SU-DHL-6 (cell line): ENCODE measurements around the gene DOCK9.

Source experiments
- H2AFZ ChIP-seq: fragments of 200-600 bp; sonication (generic); 2 replicates; pipeline ENCODE4 v1.6.1; 2014; ENCODE audit warnings: low read depth, mild to moderate bottlenecking, moderate library complexity, mixed read lengths, antibody characterized with exemption, low read length; ENCODE audit not compliant: severe bottlenecking
- H3F3A ChIP-seq: fragments of 200-600 bp; shearing (Covaris generic); 2 replicates; pipeline ENCODE4 v1.6.0; 2016; ENCODE audit warnings: antibody characterized with exemption, mild to moderate bottlenecking; ENCODE audit not compliant: insufficient read depth
- H3K27ac ChIP-seq: fragments of 200-600 bp; sonication (generic); 2 replicates; pipeline ENCODE4 v1.5.1; 2016; ENCODE audit warnings: low read depth, mild to moderate bottlenecking, low read length, moderate library complexity, mixed read lengths
- H3K27me3 ChIP-seq: fragments of 200-600 bp; sonication (generic), shearing (Covaris generic); 2 replicates; pipeline ENCODE4 v1.6.0; 2014; ENCODE audit warnings: mild to moderate bottlenecking, low read length
- H3K36me3 ChIP-seq: fragments of 200-600 bp; sonication (generic); 2 replicates; pipeline ENCODE4 v1.6.1; 2014; ENCODE audit warnings: mild to moderate bottlenecking, low read length, mixed read lengths
- H3K4me2 ChIP-seq: fragments of 300-600, 200-600 bp; shearing (Covaris generic), sonication (generic); 2 replicates; pipeline ENCODE4 v1.6.0; 2014; ENCODE audit warnings: low read length, low read depth, mild to moderate bottlenecking; ENCODE audit not compliant: poor library complexity, severe bottlenecking
- H3K4me3 ChIP-seq: fragments of 200-600 bp; sonication (generic); 2 replicates; pipeline ENCODE4 v1.5.1; 2014; ENCODE audit warnings: antibody characterized with exemption, low read length, mild to moderate bottlenecking, mixed read lengths; ENCODE audit not compliant: insufficient read depth, poor library complexity, severe bottlenecking
- H3K79me2 ChIP-seq: fragments of 200-600 bp; sonication (generic); 2 replicates; pipeline ENCODE4 v1.6.1; 2014; ENCODE audit warnings: mild to moderate bottlenecking, low read length, moderate library complexity; ENCODE audit not compliant: insufficient read depth
- H3K9ac ChIP-seq: fragments of 200-600 bp; sonication (generic); 2 replicates; pipeline ENCODE4 v1.7.0; 2014; ENCODE audit warnings: mild to moderate bottlenecking, low read length
- H3K9me2 ChIP-seq: fragments of 200-600 bp; sonication (generic); replicated peaks from 2 replicates; pipeline ENCODE4 v1.6.1; 2014; ENCODE audit warnings: low read length; ENCODE audit not compliant: insufficient read depth
- H3K9me3 ChIP-seq: fragments of 200-600 bp; sonication (generic); 2 replicates; pipeline ENCODE4 v1.6.1; 2014; ENCODE audit warnings: low read length, mixed read lengths; ENCODE audit not compliant: insufficient read depth
- H4K20me1 ChIP-seq: fragments of 200-600 bp; sonication (generic); 2 replicates; pipeline ENCODE4 v1.6.1; 2014; ENCODE audit warnings: low read depth, mild to moderate bottlenecking, antibody characterized with exemption, low read length, moderate library complexity, mixed read lengths
- CTCF ChIP-seq: fragments of 200-600 bp; sonication (generic); IDR thresholded peaks from one replicate; pipeline ENCODE4 v1.5.1; 2017; ENCODE audit warnings: antibody characterized with exemption, mild to moderate bottlenecking, low read length, moderate library complexity; ENCODE audit not compliant: insufficient read depth, poor library complexity, severe bottlenecking
- EZH2phosphoT487 ChIP-seq: fragments of 200-600 bp; sonication (generic), shearing (Covaris generic); conservative IDR thresholded peaks from 2 replicates; pipeline ENCODE4 v1.6.1; 2018; ENCODE audit warnings: mild to moderate bottlenecking, antibody characterized with exemption, low read length, moderate library complexity, mixed read lengths

DOCK9 gene

GRCh38 chr13:99012539-99012938, 34.7 kb upstream of the DOCK9 start:
- no peak overlapping the region for H3K9ac ChIP-seq
- no peaks in the 10 kb centered on the region for H3K27me3 ChIP-seq
- no peaks in the 10 kb centered on the region for H3K36me3 ChIP-seq
- no peaks in the 10 kb centered on the region for H3K9me2 ChIP-seq
- no peak overlapping the region for H3K4me3 ChIP-seq
- H3K4me2 ChIP-seq, result no peak overlapping the region
- no peak overlapping the region for H3K27ac ChIP-seq
- no peaks in the 10 kb centered on the region for H4K20me1 ChIP-seq
- TF ChIP-seq CTCF (no peak), EZH2phosphoT487 (no peak)
- no peaks in the 10 kb centered on the region for H3K79me2 ChIP-seq
- H2AFZ ChIP-seq, result no peak overlapping the region
- H3K9me3 ChIP-seq, result no peaks in the 10 kb centered on the region
- no peaks in the 10 kb centered on the region for H3F3A ChIP-seq

- Histone ChIP-seq H3K27ac (no peak overlapping the region), H3K27me3 (no peaks in the 10 kb centered on the region), H3F3A (no peaks in the 10 kb centered on the region), H3K9ac (no peak overlapping the region), H3K9me2 (no peaks in the 10 kb centered on the region), H3K9me3 (no peaks in the 10 kb centered on the region), H3K4me3 (no peak overlapping the region), H3K79me2 (no peaks in the 10 kb centered on the region), H3K4me2 (no peak overlapping the region), H3K36me3 (no peaks in the 10 kb centered on the region), H2AFZ (no peak overlapping the region), H4K20me1 (no peaks in the 10 kb centered on the region)
- TF ChIP-seq EZH2phosphoT487 (no peak), CTCF (no peak)
Observed at GRCh38 chr13:99009987-99010551, 32.2 kb upstream of the DOCK9 start.

- H3K9me3 ChIP-seq, result no peaks in the 10 kb centered on the region
- no peak overlapping the region for H3K9ac ChIP-seq
- no peaks in the 10 kb centered on the region for H3K27me3 ChIP-seq
- no peak overlapping the region for H3K27ac ChIP-seq
- no peaks in the 10 kb centered on the region for H4K20me1 ChIP-seq
- no peaks in the 10 kb centered on the region for H3K36me3 ChIP-seq
- no peak overlapping the region for H3K4me2 ChIP-seq
- no peak overlapping the region for H2AFZ ChIP-seq
- H3K4me3 ChIP-seq, result no peak overlapping the region
- no peaks in the 10 kb centered on the region for H3K9me2 ChIP-seq
- H3K79me2 ChIP-seq, result no peaks in the 10 kb centered on the region
- TF ChIP-seq EZH2phosphoT487, result no peak
- TF ChIP-seq CTCF, result no peak
- no peaks in the 10 kb centered on the region for H3F3A ChIP-seq
Observed at GRCh38 chr13:99008577-99008976, 30.7 kb upstream of the DOCK9 start.
